Activated CD4-positive, alpha-beta memory T cell treated with anti-CD3 and anti-CD28 coated beads, Interleukin-2, amount 10 ng/mL, durations not matched to agents 7 days and 5 days (primary cell): ENCODE measurements around the gene ZMYM5. TPM values are rescaled to one million over a fixed set of nuclear protein-coding genes. Genes with fewer than 3 reads are reported as not detected.
"Not testable (repeated sequence)": the region's sequence is repeated elsewhere in the genome, so short reads cannot be mapped to it uniquely, and the experiment has no call there.

Source experiments
- CTCF ChIA-PET: fragments of 350-600 bp; sonication (Branson Sonifier 250); formaldehyde crosslinking; loops from one replicate; lab custom pipeline; 2021; ENCODE audit warnings: antibody characterized with exemption, inconsistent platforms; lab: Charles Lee
- POLR2A ChIA-PET: fragments of 350-600 bp; sonication (Branson Sonifier 250); formaldehyde crosslinking; loops from one replicate; lab custom pipeline; 2021; ENCODE audit warnings: antibody characterized with exemption; lab: Charles Lee
- DNase-seq: peaks from one replicate; pipeline ENCODE4 v3.0.0-alpha.2; 2020
- H3K27ac Mint-ChIP-seq: one replicate; pipeline ENCODE4 v1.8.0; 2021; ENCODE audit warnings: mild to moderate bottlenecking, mixed read lengths
- H3K27me3 Mint-ChIP-seq: one replicate; pipeline ENCODE4 v1.8.0; 2021; ENCODE audit warnings: mixed read lengths
- H3K36me3 Mint-ChIP-seq: one replicate; pipeline ENCODE4 v1.8.0; 2021; ENCODE audit warnings: low read depth, mixed read lengths
- H3K4me1 Mint-ChIP-seq: one replicate; pipeline ENCODE4 v1.8.0; 2021; ENCODE audit warnings: mixed read lengths
- H3K4me3 Mint-ChIP-seq: one replicate; pipeline ENCODE4 v1.8.0; 2021; ENCODE audit warnings: mild to moderate bottlenecking, mixed read lengths
- H3K9me3 Mint-ChIP-seq: one replicate; pipeline ENCODE4 v1.8.0; 2021; ENCODE audit warnings: mixed read lengths
- total RNA-seq, 2 experiments: library from RNA; stranded (reverse); gene quantifications; one replicate each; pipeline ENCODE4 v1.2.3, GENCODE V29; 2021

The ZMYM5 gene
- total RNA-seq, 2 experiments from 2014 or later, result 17.1 to 17.3 TPM

- H3K4me3 Mint-ChIP-seq, H3K27ac Mint-ChIP-seq, POLR2A ChIA-PET, DNase-seq, H3K9me3 Mint-ChIP-seq, H3K27me3 Mint-ChIP-seq, H3K4me1 Mint-ChIP-seq, CTCF ChIA-PET: not testable (repeated sequence)
- H3K36me3 Mint-ChIP-seq, result peaks cover 30% of the 10 kb centered on the region
Measured at GRCh38 chr13:19815842-19816241, 47.6 kb downstream of the ZMYM5 start.

GRCh38 chr13:19810996-19811881 is 52.2 kb downstream of the ZMYM5 start:
- Mint-ChIP-seq H3K27ac (no peak overlapping the region), H3K36me3 (peaks cover 10% of the 10 kb centered on the region), H3K4me1 (no peaks in the 10 kb centered on the region), H3K4me3 (no peak overlapping the region), H3K9me3 (no peaks in the 10 kb centered on the region), H3K27me3 (no peaks in the 10 kb centered on the region)
- POLR2A ChIA-PET, result no interaction called here
- no peak for DNase-seq
- CTCF ChIA-PET, result interaction anchor here (0.7 kb wide), 1 partner anchor 385 kb away, joined by 3 read pairs; no protein-coding TSS in a partner anchor

DNA sequence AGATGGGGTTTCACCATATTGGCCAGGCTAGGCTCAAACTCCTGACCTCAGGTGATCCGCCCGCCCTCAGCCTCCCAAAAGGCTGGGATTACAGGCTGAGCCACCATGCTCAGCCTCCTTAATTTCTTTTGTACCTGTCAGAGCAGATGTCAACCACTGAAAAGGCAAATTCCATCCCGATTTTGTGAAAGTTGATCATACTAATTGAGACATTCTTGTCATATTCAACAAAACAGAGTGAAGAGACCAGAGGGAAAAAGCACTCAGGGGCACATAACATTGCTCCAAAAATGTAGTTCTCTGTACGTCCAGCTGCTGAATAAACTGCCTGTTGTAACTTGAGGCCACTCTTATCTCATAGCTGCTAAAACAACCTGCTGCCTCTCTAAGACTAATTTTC is 53.3 kb downstream of the ZMYM5 start:
- ChIA-PET CTCF (no interaction called here), POLR2A (no interaction called here)
- DNase-seq, result no peak
- peaks cover 10% of the 10 kb centered on the region for H3K36me3 Mint-ChIP-seq
- H3K4me3 Mint-ChIP-seq, result no peak overlapping the region
- no peaks in the 10 kb centered on the region for H3K9me3 Mint-ChIP-seq
- H3K4me1 Mint-ChIP-seq, result no peaks in the 10 kb centered on the region
- no peak overlapping the region for H3K27ac Mint-ChIP-seq
- no peaks in the 10 kb centered on the region for H3K27me3 Mint-ChIP-seq

GRCh38 chr13:19805765-19806164 is 57.7 kb downstream of the ZMYM5 start:
- H3K27ac Mint-ChIP-seq, result no peak overlapping the region
- no peak overlapping the region for H3K4me3 Mint-ChIP-seq
- H3K36me3 Mint-ChIP-seq, result no peaks in the 10 kb centered on the region

GRCh38 chr13:19795956-19796355 is 67.5 kb downstream of the ZMYM5 start:
- peaks cover 7% of the 10 kb centered on the region for H3K4me1 Mint-ChIP-seq
- no peak overlapping the region for H3K4me3 Mint-ChIP-seq
- POLR2A ChIA-PET, result interaction anchor here (0.6 kb wide), 1 partner anchor 159 kb away, joined by 3 read pairs; no protein-coding TSS in a partner anchor

More at GRCh38 chr13:19805765-19806164, 57.7 kb downstream of the ZMYM5 start:
- DNase-seq, result no peak
- ChIA-PET POLR2A (no interaction called here), CTCF (no interaction called here)
- H3K9me3 Mint-ChIP-seq, result no peaks in the 10 kb centered on the region
- no peaks in the 10 kb centered on the region for H3K4me1 Mint-ChIP-seq
- no peaks in the 10 kb centered on the region for H3K27me3 Mint-ChIP-seq

DNA sequence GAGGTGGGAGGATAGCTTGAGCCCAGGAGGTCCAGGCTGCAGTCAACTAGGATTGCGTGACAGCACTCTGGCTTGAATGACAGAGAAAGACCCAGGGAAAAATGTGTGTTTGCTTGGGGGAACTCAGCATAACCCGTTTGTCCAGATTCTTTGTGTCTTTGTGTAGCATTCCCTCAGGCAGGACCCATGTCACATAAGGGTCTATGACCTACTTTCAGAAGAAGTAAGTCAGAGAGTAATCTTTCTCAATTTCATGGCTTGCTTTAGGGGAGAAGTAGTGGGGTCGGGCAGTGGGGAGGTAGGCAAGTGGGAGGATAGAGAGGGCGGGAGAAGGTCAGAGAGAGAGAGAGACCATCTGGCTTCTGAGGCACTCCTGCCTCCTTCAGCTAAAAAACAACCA is 68.8 kb downstream of the ZMYM5 start:
- POLR2A ChIA-PET, result no interaction called here
- no peaks in the 10 kb centered on the region for H3K36me3 Mint-ChIP-seq
- CTCF ChIA-PET, result interaction anchor here (0.6 to 2.4 kb wide), 3 partner anchors 23 to 113 kb away, joined by 4 to 6 read pairs (median 4); no protein-coding TSS in a partner anchor
- DNase-seq, result no peak
- H3K4me1 Mint-ChIP-seq, result peaks cover 7% of the 10 kb centered on the region
- no peaks in the 10 kb centered on the region for H3K27me3 Mint-ChIP-seq
- no peak overlapping the region for H3K27ac Mint-ChIP-seq
- H3K4me3 Mint-ChIP-seq, result no peak overlapping the region
- H3K9me3 Mint-ChIP-seq, result no peaks in the 10 kb centered on the region

More at GRCh38 chr13:19795956-19796355, 67.5 kb downstream of the ZMYM5 start:
- Mint-ChIP-seq H3K9me3 (no peaks in the 10 kb centered on the region), H3K27me3 (no peaks in the 10 kb centered on the region), H3K27ac (no peak overlapping the region), H3K36me3 (no peaks in the 10 kb centered on the region)
- no peak for DNase-seq
- CTCF ChIA-PET, result no interaction called here

DNA sequence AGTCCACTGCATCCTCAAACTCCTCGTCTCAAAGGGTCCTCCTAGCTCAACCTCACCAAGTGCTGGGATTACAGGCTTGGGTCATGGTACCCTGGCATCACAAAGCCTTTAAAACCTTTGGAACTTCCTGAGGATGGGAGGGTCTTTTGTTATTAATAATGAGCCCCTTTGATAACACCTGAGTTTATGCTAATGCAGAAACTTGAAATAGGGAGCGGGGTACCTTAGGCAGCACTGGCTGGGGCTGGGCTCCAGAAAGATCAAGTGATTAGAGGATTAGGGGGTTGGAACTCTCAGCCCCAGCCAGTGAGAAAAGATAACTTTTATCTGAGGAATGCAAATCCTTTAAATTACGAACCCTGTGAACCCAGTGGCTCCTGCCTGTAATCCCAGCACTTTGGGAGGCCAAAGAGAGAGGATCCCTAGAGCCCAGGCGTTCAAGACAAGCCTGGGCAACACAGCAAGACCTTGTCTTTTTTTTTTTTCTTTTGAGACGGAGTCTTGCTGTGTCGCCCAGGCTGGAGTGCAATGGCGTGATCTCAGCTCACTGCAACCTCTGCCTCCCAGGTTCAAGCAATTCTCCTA is 71.4 kb downstream of the ZMYM5 start:
- DNase-seq, result no peak
- no peak overlapping the region for H3K4me3 Mint-ChIP-seq
- H3K9me3 Mint-ChIP-seq, result no peaks in the 10 kb centered on the region
- H3K27me3 Mint-ChIP-seq, result no peaks in the 10 kb centered on the region
- ChIA-PET CTCF (interaction anchor here (2.4 kb wide), 1 partner anchor 27 kb away, joined by 6 read pairs; no protein-coding TSS in a partner anchor), POLR2A (interaction anchor here (1.1 to 1.8 kb wide), 3 partner anchors 9 to 72 kb away, joined by 3 to 11 read pairs (median 3); partner anchors contain the start of gene PSPC1)
- peaks cover 7% of the 10 kb centered on the region for H3K4me1 Mint-ChIP-seq
- H3K36me3 Mint-ChIP-seq, result no peaks in the 10 kb centered on the region
- no peak overlapping the region for H3K27ac Mint-ChIP-seq

GRCh38 chr13:19782727-19783682 is 80.4 kb downstream of the ZMYM5 start, which contains the start of gene PSPC1:
Gene PSPC1, minus strand, starts transcription at chr13:19782945. Its CDS starts 188 bp downstream, at chr13:19782757.
- not testable (repeated sequence) for H3K9me3 Mint-ChIP-seq, H3K27me3 Mint-ChIP-seq
- ChIA-PET POLR2A (interaction anchor here (0.7 to 4.7 kb wide), 19 partner anchors 10 to 409 kb away, joined by 3 to 109 read pairs (median 5); partner anchors contain the start of genes MPHOSPH8 and ZMYM5), CTCF (interaction anchor here (0.6 to 1.3 kb wide), 6 partner anchors 9 to 150 kb away, joined by 3 to 4 read pairs (median 3); partner anchors contain the start of genes MPHOSPH8 and ZMYM5)
- peak within 1 kb of the TSS; percentile 99 for H3K27ac Mint-ChIP-seq
- peaks cover 14% of the 10 kb centered on the region for H3K4me1 Mint-ChIP-seq
- H3K36me3 Mint-ChIP-seq, result peaks cover 23% of the 10 kb centered on the region
- peak within 1 kb of the TSS; percentile 98 for H3K4me3 Mint-ChIP-seq
- DNase-seq, result peak; percentile 96

GRCh38 chr13:19782049-19782726 is 81.3 kb downstream of the ZMYM5 start:
- H3K27me3 Mint-ChIP-seq, result no peaks in the 10 kb centered on the region
- POLR2A ChIA-PET, result interaction anchor here (0.5 to 4.7 kb wide), 15 partner anchors 9 to 215 kb away, joined by 3 to 109 read pairs (median 7); partner anchors contain the start of genes MPHOSPH8 and ZMYM5
- peak overlapping the region; percentile 99 for H3K27ac Mint-ChIP-seq
- peaks cover 23% of the 10 kb centered on the region for H3K36me3 Mint-ChIP-seq
- H3K9me3 Mint-ChIP-seq, result no peaks in the 10 kb centered on the region
- H3K4me1 Mint-ChIP-seq, result peaks cover 14% of the 10 kb centered on the region
- DNase-seq, result peak; percentile 65
- H3K4me3 Mint-ChIP-seq, result peak overlapping the region; percentile 98
- CTCF ChIA-PET, result interaction anchor here (0.9 to 1.3 kb wide), 3 partner anchors 9 to 149 kb away, joined by 3 read pairs; partner anchors contain the start of gene MPHOSPH8

DNA sequence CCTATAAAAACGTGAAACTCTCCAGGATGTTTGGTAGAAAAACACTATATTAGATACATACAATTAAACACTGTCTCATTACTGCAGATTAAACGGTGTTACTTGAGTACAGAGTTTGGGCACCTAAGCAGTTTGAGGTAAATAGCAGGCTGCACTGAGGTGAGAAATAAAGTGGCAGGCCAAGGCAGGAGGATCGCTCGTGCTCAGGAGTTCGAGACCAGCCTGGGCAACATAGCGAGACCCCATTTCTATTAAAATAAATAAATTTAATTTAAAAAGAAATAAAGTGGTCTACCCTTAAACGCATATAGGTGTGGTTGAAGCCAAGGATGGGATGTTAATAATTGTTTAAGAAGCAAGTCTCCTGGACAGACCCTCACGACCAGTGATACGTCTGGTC is 81.9 kb downstream of the ZMYM5 start:
- Mint-ChIP-seq H3K4me1 (peaks cover 14% of the 10 kb centered on the region), H3K36me3 (peaks cover 23% of the 10 kb centered on the region), H3K4me3 (peak overlapping the region; percentile 98), H3K27me3 (no peaks in the 10 kb centered on the region), H3K9me3 (no peaks in the 10 kb centered on the region), H3K27ac (peak overlapping the region; percentile 99)
- CTCF ChIA-PET, result interaction anchor here (0.7 to 1.3 kb wide), 2 partner anchors 8 to 71 kb away, joined by 3 to 4 read pairs; no protein-coding TSS in a partner anchor
- POLR2A ChIA-PET, result interaction anchor here (0.5 to 4.7 kb wide), 12 partner anchors 9 to 178 kb away, joined by 3 to 109 read pairs (median 8); partner anchors contain the start of genes MPHOSPH8 and ZMYM5
- peak; percentile 26 for DNase-seq

DNA sequence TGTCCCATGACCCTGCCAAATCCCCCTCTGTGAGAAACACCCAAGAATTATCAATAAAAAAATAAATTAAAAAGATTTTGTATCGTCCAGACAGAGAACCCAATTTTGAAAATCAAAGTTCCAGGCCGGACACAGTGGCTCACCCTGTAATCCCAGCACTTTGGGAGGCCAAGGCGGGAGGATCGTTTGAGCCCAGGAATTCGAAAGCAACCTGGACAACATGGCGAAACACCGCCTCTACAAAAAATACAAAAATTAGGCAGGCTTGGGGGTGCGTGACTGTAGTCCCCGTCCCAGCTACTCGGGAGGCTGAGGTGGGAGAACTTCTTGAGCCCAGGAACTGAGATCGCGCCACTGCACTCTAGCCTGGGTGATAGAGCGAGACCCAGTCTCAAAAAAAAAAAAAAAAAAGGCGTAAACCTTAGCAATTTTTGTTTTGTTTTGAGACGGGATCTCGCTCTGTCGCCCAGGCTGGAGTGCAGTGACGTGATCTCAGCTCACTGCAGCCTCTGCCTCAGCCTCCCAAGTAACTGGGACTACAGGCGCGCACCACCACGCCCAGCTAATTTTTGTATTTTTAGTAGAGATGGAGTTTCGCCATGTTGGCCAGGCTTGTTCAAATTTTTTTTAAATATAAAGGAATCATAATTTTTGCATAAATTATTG is 82.6 kb downstream of the ZMYM5 start:
- DNase-seq, result peak; percentile 28
- POLR2A ChIA-PET, result interaction anchor here (0.7 to 4.7 kb wide), 7 partner anchors 8 to 177 kb away, joined by 3 to 109 read pairs (median 7); partner anchors contain the start of genes MPHOSPH8 and ZMYM5
- peaks cover 28% of the 10 kb centered on the region for H3K36me3 Mint-ChIP-seq
- H3K9me3 Mint-ChIP-seq, H3K27me3 Mint-ChIP-seq: not testable (repeated sequence)
- H3K27ac Mint-ChIP-seq, result peak overlapping the region; percentile 56
- peaks cover 20% of the 10 kb centered on the region for H3K4me1 Mint-ChIP-seq
- CTCF ChIA-PET, result interaction anchor here (0.7 to 1.3 kb wide), 3 partner anchors 8 to 179 kb away, joined by 3 to 4 read pairs (median 3); no protein-coding TSS in a partner anchor
- H3K4me3 Mint-ChIP-seq, result peak overlapping the region; percentile 98
